ENCODE results near the gene MICAL2. TPM values are rescaled to one million over a fixed set of nuclear protein-coding genes. Genes with fewer than 3 reads are reported as not detected.

Gene MICAL2
- total RNA-seq, 1 donor from 2014 or later, result 10.0 TPM

DNA sequence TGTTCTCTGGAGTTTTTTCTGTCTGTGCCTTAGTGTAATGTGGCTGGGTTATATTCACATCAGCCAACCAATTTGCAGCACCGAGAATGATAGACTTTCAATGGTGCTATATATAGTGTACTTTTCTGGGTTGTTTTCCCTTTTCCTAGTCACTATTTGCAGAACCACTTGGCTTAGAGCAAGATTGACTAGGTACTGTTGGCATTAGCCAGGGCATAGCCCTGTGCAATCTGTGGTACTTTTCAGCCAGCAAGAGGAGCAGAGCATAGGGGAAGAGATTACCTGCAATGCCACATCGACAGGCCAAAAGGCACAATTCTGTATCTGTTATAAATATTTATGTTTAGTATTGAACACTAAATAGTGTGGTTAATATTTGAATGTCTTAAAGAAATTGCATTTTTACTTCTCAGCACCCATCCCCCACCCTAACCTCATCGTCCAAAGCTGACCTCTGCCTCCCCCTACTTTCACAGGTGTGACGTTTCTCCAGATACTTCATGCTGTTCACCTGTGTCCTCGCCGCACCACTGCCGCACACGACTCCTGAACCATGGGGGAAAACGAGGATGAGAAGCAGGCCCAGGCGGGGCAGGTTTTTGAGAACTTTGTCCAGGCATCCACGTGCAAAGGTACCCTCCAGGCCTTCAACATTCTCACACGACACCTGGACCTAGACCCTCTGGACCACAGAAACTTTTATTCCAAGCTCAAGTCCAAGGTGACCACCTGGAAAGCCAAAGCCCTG, 51.4 kb downstream of the MICAL2 start:
- Mint-ChIP-seq H3K36me3 (ENCODE audit: insufficient read depth) (no peaks in the 10 kb centered on the region), H3K27ac (no peak overlapping the region), H3K9me3 (ENCODE audit: low read depth) (no peaks in the 10 kb centered on the region), H3K4me1 (ENCODE audit: low read depth) (peaks cover 24% of the 10 kb centered on the region), H3K27me3 (peaks cover 6% of the 10 kb centered on the region), H3K4me3 (ENCODE audit: low read depth) (no peak overlapping the region)
- no peak for DNase-seq (ENCODE audit: low spot score, unreplicated experiment)
- TF ChIP-seq, protein P1, sequence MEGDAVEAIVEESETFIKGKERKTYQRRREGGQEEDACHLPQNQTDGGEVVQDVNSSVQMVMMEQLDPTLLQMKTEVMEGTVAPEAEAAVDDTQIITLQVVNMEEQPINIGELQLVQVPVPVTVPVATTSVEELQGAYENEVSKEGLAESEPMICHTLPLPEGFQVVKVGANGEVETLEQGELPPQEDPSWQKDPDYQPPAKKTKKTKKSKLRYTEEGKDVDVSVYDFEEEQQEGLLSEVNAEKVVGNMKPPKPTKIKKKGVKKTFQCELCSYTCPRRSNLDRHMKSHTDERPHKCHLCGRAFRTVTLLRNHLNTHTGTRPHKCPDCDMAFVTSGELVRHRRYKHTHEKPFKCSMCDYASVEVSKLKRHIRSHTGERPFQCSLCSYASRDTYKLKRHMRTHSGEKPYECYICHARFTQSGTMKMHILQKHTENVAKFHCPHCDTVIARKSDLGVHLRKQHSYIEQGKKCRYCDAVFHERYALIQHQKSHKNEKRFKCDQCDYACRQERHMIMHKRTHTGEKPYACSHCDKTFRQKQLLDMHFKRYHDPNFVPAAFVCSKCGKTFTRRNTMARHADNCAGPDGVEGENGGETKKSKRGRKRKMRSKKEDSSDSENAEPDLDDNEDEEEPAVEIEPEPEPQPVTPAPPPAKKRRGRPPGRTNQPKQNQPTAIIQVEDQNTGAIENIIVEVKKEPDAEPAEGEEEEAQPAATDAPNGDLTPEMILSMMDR (IDR thresholded peaks at IDR 0.05; ENCODE audit: unreplicated experiment), result no peak

DNA sequence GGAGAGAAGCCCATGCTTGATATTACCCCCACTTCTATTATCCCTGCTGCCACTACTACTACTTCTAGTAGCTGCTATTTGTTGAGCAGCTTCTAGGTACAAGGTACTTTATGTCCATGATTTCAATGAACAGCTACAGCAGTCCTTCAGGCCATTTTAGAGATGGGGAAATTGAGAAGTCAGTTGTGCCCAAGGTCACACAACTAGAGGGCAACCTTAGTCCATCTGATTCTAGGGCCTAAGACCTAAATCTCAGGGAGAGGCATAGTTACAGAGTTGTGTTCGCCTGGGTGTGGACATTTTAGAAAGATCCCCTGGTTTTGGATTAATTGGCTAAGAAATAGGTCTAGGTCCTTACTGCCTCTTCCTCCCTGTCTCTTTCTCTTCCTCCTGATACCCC, 52.3 kb downstream of the MICAL2 start:
- peaks cover 32% of the 10 kb centered on the region for H3K4me1 Mint-ChIP-seq (ENCODE audit: low read depth)
- no peaks in the 10 kb centered on the region for H3K36me3 Mint-ChIP-seq (ENCODE audit: insufficient read depth)
- no peak overlapping the region for H3K4me3 Mint-ChIP-seq (ENCODE audit: low read depth)
- TF ChIP-seq, protein P1 (IDR thresholded peaks at IDR 0.05; ENCODE audit: unreplicated experiment), result no peak
- no peak overlapping the region for H3K27ac Mint-ChIP-seq
- peaks cover 6% of the 10 kb centered on the region for H3K27me3 Mint-ChIP-seq
- H3K9me3 Mint-ChIP-seq (ENCODE audit: low read depth), result no peaks in the 10 kb centered on the region
- DNase-seq (ENCODE audit: low spot score, unreplicated experiment), result no peak

DNA sequence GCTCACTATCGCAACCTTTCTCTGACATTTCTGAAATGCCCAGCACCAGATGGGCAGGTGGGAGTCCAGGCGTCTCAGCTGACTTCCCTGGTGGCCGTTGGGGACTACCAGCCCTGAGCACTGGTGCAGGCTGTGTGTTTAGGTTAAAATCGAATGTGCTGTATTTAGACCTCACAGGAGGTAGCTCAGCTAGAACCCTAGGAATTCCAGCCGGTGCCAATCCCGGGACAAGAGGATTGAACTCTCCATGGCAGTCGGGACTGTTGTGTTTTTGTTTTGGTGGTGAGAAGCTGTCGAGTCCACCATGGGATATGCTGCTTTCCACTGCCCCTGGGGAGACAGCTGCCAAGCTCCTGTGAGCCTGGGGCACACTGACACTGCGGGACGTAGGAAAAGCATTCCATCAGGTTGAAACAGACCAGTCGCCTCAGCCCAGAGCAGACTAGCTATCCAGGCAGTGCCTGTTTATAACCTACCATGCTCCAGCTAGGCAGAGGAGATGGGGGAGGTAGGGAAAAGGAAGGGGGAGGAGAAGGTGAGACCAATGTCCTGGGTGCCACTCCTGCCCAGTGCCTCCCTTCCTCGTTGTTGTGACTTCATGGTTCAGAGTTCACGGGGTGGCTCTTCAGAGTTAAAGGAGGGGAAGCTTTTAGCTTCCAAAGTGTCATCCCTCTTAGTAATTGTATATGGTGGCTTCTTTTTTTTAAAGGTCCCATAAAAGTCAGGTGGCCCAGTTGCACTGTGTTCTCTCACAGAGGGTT, 53.0 kb downstream of the MICAL2 start:
- no peaks in the 10 kb centered on the region for H3K36me3 Mint-ChIP-seq (ENCODE audit: insufficient read depth)
- TF ChIP-seq, protein P1 (IDR thresholded peaks at IDR 0.05; ENCODE audit: unreplicated experiment), result no peak
- no peak overlapping the region for H3K4me3 Mint-ChIP-seq (ENCODE audit: low read depth)
- DNase-seq (ENCODE audit: low spot score, unreplicated experiment), result no peak
- peaks cover 6% of the 10 kb centered on the region for H3K27me3 Mint-ChIP-seq
- no peak overlapping the region for H3K27ac Mint-ChIP-seq
- H3K9me3 Mint-ChIP-seq (ENCODE audit: low read depth), result no peaks in the 10 kb centered on the region
- peaks cover 32% of the 10 kb centered on the region for H3K4me1 Mint-ChIP-seq (ENCODE audit: low read depth)

DNA sequence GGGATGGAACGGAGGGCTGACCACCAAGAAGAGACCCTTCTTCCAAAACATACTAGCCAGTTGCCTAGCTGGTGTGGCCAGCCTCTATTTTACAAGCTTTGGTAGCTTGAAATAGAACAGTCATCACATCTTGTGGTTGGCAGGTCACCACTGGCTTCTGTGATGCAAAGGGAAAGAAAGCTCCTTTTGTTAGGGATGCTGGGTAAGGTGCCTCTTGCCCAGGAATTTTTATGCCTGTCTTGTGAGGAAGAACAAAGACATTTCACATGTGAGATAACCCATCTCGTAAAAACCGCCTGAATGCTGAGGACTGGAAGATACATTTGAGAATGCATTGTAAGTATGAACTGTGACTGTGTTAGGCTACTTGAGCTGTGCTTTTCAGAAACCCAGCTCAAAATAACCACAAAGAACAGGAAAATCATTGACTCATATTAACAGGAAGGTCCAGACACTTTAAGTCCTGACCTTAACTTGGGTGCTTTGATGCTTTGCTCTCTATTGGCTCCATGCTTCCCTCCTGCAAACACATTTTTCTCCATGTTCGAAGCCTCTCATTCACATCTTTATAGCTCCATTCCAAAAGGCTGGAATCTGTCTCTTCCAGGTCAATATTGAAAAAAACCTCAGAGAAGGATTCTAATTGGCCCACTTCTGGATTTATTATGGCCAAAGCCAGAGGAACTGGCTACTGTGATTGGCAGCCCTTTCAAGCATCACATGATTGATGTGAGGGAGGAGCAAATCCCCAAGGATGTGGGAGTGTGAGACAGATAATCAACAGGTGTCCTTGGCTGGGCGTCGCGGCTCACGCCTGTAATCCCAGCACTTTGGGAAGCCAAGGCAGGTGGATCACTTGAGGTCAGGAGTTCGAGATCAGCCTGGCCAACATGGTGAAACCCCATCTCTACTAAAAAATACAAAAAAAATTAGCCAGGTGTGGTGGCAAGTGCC, 53.9 kb downstream of the MICAL2 start:
- H3K4me3 Mint-ChIP-seq (ENCODE audit: low read depth), result no peak overlapping the region
- H3K4me1 Mint-ChIP-seq (ENCODE audit: low read depth), result peaks cover 25% of the 10 kb centered on the region
- TF ChIP-seq, protein P1 (IDR thresholded peaks at IDR 0.05; ENCODE audit: unreplicated experiment), result no peak
- H3K27me3 Mint-ChIP-seq, result peaks cover 6% of the 10 kb centered on the region
- no peaks in the 10 kb centered on the region for H3K9me3 Mint-ChIP-seq (ENCODE audit: low read depth)
- H3K27ac Mint-ChIP-seq, result peak overlapping the region; percentile 69
- no peaks in the 10 kb centered on the region for H3K36me3 Mint-ChIP-seq (ENCODE audit: insufficient read depth)
- no peak for DNase-seq (ENCODE audit: low spot score, unreplicated experiment)
